ENCODE data around the gene RAMAC. TPM values are rescaled to one million over a fixed set of nuclear protein-coding genes. Genes with fewer than 3 reads are reported as not detected.
A peak's percentile ranks its signal among the peaks of the same experiment; 100 is the strongest.

Gene RAMAC
- total RNA-seq, 4 donors from 2014 or later: 16.4 to 28.0 (median 23.7) TPM

DNA sequence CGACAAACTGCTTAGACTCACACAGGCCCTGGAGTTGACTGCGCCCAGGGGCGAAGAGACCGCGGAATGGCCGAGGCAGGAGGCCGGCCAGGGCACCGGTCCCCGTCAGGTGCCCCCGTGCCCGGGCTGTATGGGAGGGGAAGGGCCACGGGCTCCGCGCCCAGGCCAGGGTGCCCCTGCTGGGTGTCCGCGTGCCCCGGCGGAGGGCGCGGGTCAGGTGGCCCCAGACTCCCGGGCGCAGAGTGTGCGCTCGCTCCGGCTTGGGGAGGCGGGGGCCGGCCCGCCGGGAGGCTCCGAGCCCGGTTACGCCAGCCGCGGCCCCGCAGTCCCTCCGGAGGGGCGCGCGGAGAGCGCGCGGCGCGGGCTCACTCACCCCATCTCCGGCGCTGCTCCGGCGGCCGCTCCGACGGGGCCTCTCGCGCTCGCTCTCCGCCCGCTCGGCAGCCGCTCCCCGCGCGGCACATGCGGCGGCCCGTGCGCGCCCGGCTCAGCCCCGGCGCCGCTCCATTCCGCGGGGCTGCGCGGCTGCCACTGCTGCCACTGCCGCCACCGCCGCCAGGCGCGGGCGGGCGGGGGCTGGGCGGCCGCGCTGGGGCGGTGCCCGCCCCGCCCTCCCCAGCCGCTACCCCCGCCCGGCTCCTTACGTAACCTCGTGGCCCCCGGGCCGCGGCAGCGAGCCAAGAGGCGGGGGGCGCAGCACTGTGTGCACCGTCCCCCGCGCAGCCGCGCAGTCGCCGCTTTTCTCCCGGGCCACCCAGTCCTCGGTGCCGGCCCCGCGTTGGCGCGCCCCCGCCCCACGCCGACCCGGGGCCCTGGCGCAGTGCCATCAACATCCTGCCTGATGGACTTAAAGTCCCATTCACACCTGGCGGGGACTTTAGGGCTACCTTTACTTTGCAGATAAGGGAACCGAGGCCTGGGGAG lies 33.6 kb upstream of the RAMAC start, which contains the start of gene HOMER2:
TSS of gene HOMER2 (minus strand) at position 563 of the 924 bp plus-strand sequence. CDS start at position 378, 185 bp downstream.
- TF ChIP-seq, protein P1, sequence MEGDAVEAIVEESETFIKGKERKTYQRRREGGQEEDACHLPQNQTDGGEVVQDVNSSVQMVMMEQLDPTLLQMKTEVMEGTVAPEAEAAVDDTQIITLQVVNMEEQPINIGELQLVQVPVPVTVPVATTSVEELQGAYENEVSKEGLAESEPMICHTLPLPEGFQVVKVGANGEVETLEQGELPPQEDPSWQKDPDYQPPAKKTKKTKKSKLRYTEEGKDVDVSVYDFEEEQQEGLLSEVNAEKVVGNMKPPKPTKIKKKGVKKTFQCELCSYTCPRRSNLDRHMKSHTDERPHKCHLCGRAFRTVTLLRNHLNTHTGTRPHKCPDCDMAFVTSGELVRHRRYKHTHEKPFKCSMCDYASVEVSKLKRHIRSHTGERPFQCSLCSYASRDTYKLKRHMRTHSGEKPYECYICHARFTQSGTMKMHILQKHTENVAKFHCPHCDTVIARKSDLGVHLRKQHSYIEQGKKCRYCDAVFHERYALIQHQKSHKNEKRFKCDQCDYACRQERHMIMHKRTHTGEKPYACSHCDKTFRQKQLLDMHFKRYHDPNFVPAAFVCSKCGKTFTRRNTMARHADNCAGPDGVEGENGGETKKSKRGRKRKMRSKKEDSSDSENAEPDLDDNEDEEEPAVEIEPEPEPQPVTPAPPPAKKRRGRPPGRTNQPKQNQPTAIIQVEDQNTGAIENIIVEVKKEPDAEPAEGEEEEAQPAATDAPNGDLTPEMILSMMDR (IDR thresholded peaks at IDR 0.05 in 4 of 5, conservative IDR thresholded peaks at IDR 0.05 in 1 of 5): peak in 1 of 5 experiments; percentile 7
- peak; percentile 57 to 76 for TF ChIP-seq POLR2A (IDR thresholded peaks at IDR 0.05)
- Histone ChIP-seq H3K27ac (peak within 1 kb of the TSS; percentile 91 to 95 (median 92)), H3K4me3 (peak within 1 kb of the TSS; percentile 62 to 75 (median 63)), H3K9me3 (no peaks in the 10 kb centered on the region), H3K27me3 (no peaks in the 10 kb centered on the region), H3K4me1 (peaks cover 12 to 39% of the 10 kb centered on the region in 2 donors), H3K36me3 (no peaks in the 10 kb centered on the region)
- intact Hi-C loops (cut with DNase I; ENCODE audit: low total_unique reads) (loop anchor here (5.0 kb wide), 1 partner anchor 185 kb away; no protein-coding TSS in a partner anchor), in situ Hi-C loops (cut with MboI; ENCODE audit: low sequenced_read_pairs in 4 of 4) (no loop called here)
- peak; percentile 25 to 58 for DNase-seq
- peak; percentile 74 to 77 for ATAC-seq

DNA sequence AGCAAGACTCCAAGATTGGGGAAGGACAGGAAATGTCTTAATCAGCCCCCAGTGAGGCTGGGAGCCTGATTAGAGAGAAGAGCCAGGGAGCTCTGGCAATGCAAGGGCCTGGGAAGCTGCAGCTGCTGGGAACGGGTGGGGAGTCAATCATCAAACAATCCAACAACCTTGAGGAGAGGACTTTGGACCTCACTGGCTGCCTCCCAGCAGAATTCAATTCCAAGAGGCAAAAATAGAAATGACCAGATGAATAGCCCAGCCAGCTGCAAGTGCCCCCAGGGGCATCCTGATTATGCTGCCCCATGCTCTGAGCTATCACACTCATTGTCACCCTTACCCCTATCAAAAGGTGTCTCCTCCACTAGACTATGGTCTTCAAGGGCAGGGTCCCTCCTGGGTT lies 27.4 kb upstream of the RAMAC start:
- no peaks in the 10 kb centered on the region for H3K36me3 ChIP-seq
- TF ChIP-seq, protein P1 (IDR thresholded peaks at IDR 0.05 in 4 of 5, conservative IDR thresholded peaks at IDR 0.05 in 1 of 5): no peak
- TF ChIP-seq POLR2A (IDR thresholded peaks at IDR 0.05): no peak
- H3K27ac ChIP-seq: peak overlapping the region; percentile 45 to 77 (median 69)
- no peaks in the 10 kb centered on the region for H3K9me3 ChIP-seq
- intact Hi-C loops (cut with DNase I; ENCODE audit: low total_unique reads) (no loop called here), in situ Hi-C loops (cut with MboI; ENCODE audit: low sequenced_read_pairs in 4 of 4) (no loop called here)
- peaks cover 19 to 28% of the 10 kb centered on the region in 2 donors for H3K4me1 ChIP-seq
- peak in 1 of 2 donors; percentile 63 for ATAC-seq
- H3K27me3 ChIP-seq: no peaks in the 10 kb centered on the region
- peak in 1 of 2 donors; percentile 45 for DNase-seq
- no peak overlapping the region for H3K4me3 ChIP-seq

DNA sequence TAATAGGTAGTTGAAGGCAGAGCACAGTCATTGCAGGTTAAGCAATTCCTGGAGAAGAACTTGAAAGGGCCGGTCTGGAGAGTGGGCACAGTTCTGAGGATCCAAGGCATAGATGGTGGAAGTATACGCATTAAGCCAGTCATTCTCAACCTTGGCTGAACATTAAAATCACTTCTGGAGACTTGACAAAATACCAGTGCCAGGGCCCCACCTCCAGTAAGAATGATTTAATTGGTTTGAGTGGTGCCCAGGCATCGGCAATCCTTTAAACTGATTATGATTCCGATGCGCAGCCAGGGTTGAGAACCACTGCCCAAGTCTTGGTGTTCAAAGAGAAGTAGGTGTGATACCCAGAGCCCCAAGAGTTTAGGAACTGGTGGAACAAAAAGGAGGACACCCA lies 26.6 kb upstream of the RAMAC start:
- in situ Hi-C loops (cut with MboI; ENCODE audit: low sequenced_read_pairs in 4 of 4) (no loop called here), intact Hi-C loops (cut with DNase I; ENCODE audit: low total_unique reads) (no loop called here)
- TF ChIP-seq POLR2A (IDR thresholded peaks at IDR 0.05): no peak
- TF ChIP-seq, protein P1 (IDR thresholded peaks at IDR 0.05 in 4 of 5, conservative IDR thresholded peaks at IDR 0.05 in 1 of 5): no peak
- H3K36me3 ChIP-seq: no peaks in the 10 kb centered on the region
- no peaks in the 10 kb centered on the region for H3K27me3 ChIP-seq
- no peaks in the 10 kb centered on the region for H3K9me3 ChIP-seq
- H3K27ac ChIP-seq: peak overlapping the region; percentile 45 to 77 (median 69)
- ATAC-seq (no peak), DNase-seq (no peak)
- H3K4me1 ChIP-seq: peaks cover 25 to 30% of the 10 kb centered on the region in 2 donors
- no peak overlapping the region for H3K4me3 ChIP-seq

DNA sequence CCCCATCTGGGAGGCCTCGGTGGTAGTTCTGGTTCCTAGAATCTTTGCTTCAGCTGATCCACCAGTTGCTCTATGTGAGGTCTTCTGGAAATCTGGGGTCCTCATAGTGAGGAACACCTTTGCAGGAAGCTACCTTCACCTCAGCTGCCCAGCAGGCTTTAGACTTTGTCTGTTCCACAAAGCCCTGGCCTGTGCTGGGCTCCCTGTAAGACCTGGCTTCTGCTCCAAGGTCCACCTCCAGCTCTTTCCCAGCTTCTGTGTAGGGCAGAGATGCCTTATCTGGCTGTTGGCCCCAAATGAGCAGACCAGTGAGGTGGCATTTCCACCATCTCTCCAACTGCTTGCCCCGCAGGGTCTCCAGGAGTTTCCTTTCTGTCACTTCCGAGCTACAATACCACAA lies 25.2 kb upstream of the RAMAC start:
- ATAC-seq (no peak), DNase-seq (no peak)
- in situ Hi-C loops (cut with MboI; ENCODE audit: low sequenced_read_pairs in 4 of 4) (no loop called here), intact Hi-C loops (cut with DNase I; ENCODE audit: low total_unique reads) (no loop called here)
- no peaks in the 10 kb centered on the region for H3K27me3 ChIP-seq
- no peak overlapping the region for H3K4me3 ChIP-seq
- no peaks in the 10 kb centered on the region for H3K9me3 ChIP-seq
- no peak overlapping the region for H3K27ac ChIP-seq
- peaks cover 28 to 30% of the 10 kb centered on the region in 2 donors for H3K4me1 ChIP-seq
- no peak for TF ChIP-seq POLR2A (IDR thresholded peaks at IDR 0.05)
- TF ChIP-seq, protein P1 (IDR thresholded peaks at IDR 0.05 in 4 of 5, conservative IDR thresholded peaks at IDR 0.05 in 1 of 5): no peak
- H3K36me3 ChIP-seq: no peaks in the 10 kb centered on the region

Measured in gastrocnemius medialis (tissue), 4 donors.